GM23338 (cell line): ENCODE measurements around the gene LSP1. TPM values are rescaled to one million over a fixed set of nuclear protein-coding genes. Genes with fewer than 3 reads are reported as not detected.

ENCODE experiments used
- ATAC-seq: fragments of 200-7000 bp; cut with Tn5 transposase; 3 replicates; pipeline ENCODE4 v1.9.1; 2020
- DNase-seq: peaks from one replicate; pipeline ENCODE4 v3.0.0-alpha.2; 2015; ENCODE audit warnings: low spot score
- H2AFZ ChIP-seq: fragments of 200-600 bp; sonication (generic); 2 replicates; pipeline ENCODE4 v1.8.0; 2016; ENCODE audit warnings: antibody characterized with exemption, mild to moderate bottlenecking, moderate library complexity
- H3F3A ChIP-seq: fragments of 200-600 bp; sonication (generic); replicated peaks from 2 replicates; pipeline ENCODE4 v1.8.0; 2017; ENCODE audit warnings: antibody characterized with exemption, mixed run types, low read depth
- H3K27ac ChIP-seq: fragments of 200-600 bp; sonication (generic); 2 replicates; pipeline ENCODE4 v1.6.1; 2016; ENCODE audit warnings: low read depth
- H3K27me3 ChIP-seq: fragments of 200-600 bp; sonication (generic); 2 replicates; pipeline ENCODE4 v1.8.0; 2016; ENCODE audit warnings: mild to moderate bottlenecking, mixed run types, moderate library complexity; ENCODE audit not compliant: insufficient read depth
- H3K36me3 ChIP-seq: fragments of 200-600 bp; sonication (generic); 2 replicates; pipeline ENCODE4 v1.8.0; 2016; ENCODE audit warnings: mild to moderate bottlenecking; ENCODE audit not compliant: insufficient read depth
- H3K4me1 ChIP-seq: fragments of 200-600 bp; sonication (generic); 2 replicates; pipeline ENCODE4 v1.8.0; 2016; ENCODE audit warnings: mild to moderate bottlenecking, moderate library complexity; ENCODE audit not compliant: insufficient read depth
- H3K4me2 ChIP-seq: fragments of 200-600 bp; sonication (generic); 2 replicates; pipeline ENCODE4 v1.7.1; 2017; ENCODE audit warnings: mixed run types
- H3K4me3 ChIP-seq: fragments of 200-600 bp; sonication (generic); 2 replicates; pipeline ENCODE4 v1.6.1; 2016; ENCODE audit warnings: mixed run types
- H3K79me2 ChIP-seq: fragments of 200-600 bp; sonication (generic); replicated peaks from 2 replicates; pipeline ENCODE4 v1.8.0; 2017; ENCODE audit warnings: mild to moderate bottlenecking; ENCODE audit not compliant: insufficient read depth
- H3K9me2 ChIP-seq: fragments of 200-600 bp; sonication (generic); 2 replicates; pipeline ENCODE4 v1.8.0; 2017; ENCODE audit not compliant: insufficient read depth
- H4K20me1 ChIP-seq: fragments of 200-600 bp; sonication (generic); replicated peaks from 2 replicates; pipeline ENCODE4 v1.8.0; 2017; ENCODE audit warnings: mild to moderate bottlenecking; ENCODE audit not compliant: insufficient read depth
- H3K27ac Mint-ChIP-seq: 2 replicates; pipeline ENCODE4 v1.8.0; 2020; ENCODE audit warnings: inconsistent platforms, mild to moderate bottlenecking, moderate library complexity, mixed read lengths
- H3K27me3 Mint-ChIP-seq: 3 replicates; pipeline ENCODE4 v1.8.0; 2022; ENCODE audit warnings: low read depth, mild to moderate bottlenecking, moderate library complexity, mixed read lengths, inconsistent platforms; ENCODE audit not compliant: insufficient read depth, poor library complexity
- H3K36me3 Mint-ChIP-seq: 3 replicates; pipeline ENCODE4 v1.8.0; 2021; ENCODE audit warnings: low read depth, mild to moderate bottlenecking, inconsistent platforms, moderate library complexity, mixed read lengths
- H3K4me1 Mint-ChIP-seq: 3 replicates; pipeline ENCODE4 v1.8.0; 2020; ENCODE audit warnings: mild to moderate bottlenecking, inconsistent platforms, mixed read lengths
- H3K4me3 Mint-ChIP-seq: 3 replicates; pipeline ENCODE4 v1.8.0; 2021; ENCODE audit warnings: moderate library complexity, mild to moderate bottlenecking, inconsistent platforms, mixed read lengths
- H3K9me3 Mint-ChIP-seq: 3 replicates; pipeline ENCODE4 v1.8.0; 2020; ENCODE audit warnings: moderate library complexity, mild to moderate bottlenecking, inconsistent platforms, mixed read lengths
- CREB1 ChIP-seq: fragments of 250-450 bp; sonication (Bioruptor Pico); IDR thresholded peaks from 2 replicates; pipeline ENCODE4 v1.5.0; 2020; ENCODE audit warnings: low read depth, mild to moderate bottlenecking, moderate library complexity
- JUNB ChIP-seq: IDR thresholded peaks from one replicate; pipeline ENCODE4 v1.6.1; 2016; ENCODE audit warnings: antibody characterized with exemption; ENCODE audit not compliant: unreplicated experiment
- POLR2AphosphoS5 ChIP-seq: IDR thresholded peaks from 2 replicates; pipeline ENCODE4 v1.6.1; 2016; ENCODE audit warnings: antibody characterized with exemption, low read depth
- STAT1 ChIP-seq: IDR thresholded peaks from one replicate; pipeline ENCODE4 v1.6.1; 2016; ENCODE audit warnings: antibody characterized with exemption; ENCODE audit not compliant: unreplicated experiment
- ZNF462 ChIP-seq: fragments of 250-450 bp; sonication (Bioruptor Pico); IDR thresholded peaks from 2 replicates; pipeline ENCODE4 v1.5.0; 2020; ENCODE audit warnings: mild to moderate bottlenecking, moderate library complexity
- polyA plus RNA-seq: library from polyadenylated mRNA; unstranded; fragments of >200 nt; fragmentation: Nextera tagmentation; extraction: Ambion mirVana; gene quantifications from 2 replicates; pipeline ENCODE4 v1.2.1, GENCODE V29; 2016
- total RNA-seq: library from RNA; depleted of rRNA; stranded (reverse); fragments of >200 nt; shearing (Covaris generic); gene quantifications from 2 replicates; pipeline ENCODE4 v1.2.3, GENCODE V29; 2014
- TF ChIP-seq, protein P1 (sequence below): IDR thresholded peaks from one replicate; pipeline ENCODE4 v1.6.1; 2018; ENCODE audit warnings: antibody characterized with exemption; ENCODE audit not compliant: unreplicated experiment
- TF ChIP-seq, protein P2 (sequence below), 2 experiments: fragments of 200-600 bp in 1 of 2; sonication (generic) in 1 of 2; conservative IDR thresholded peaks; 2 replicates each; pipeline versions ENCODE4 v1.5.1 to v1.6.1; 2016 to 2017; ENCODE audit warnings: antibody characterized with exemption in 2 of 2, low read depth in 2 of 2, mild to moderate bottlenecking in 2 of 2, moderate library complexity in 1 of 2
- TF ChIP-seq, protein P3 (sequence below): IDR thresholded peaks from 2 replicates; pipeline ENCODE4 v1.6.1; 2016; ENCODE audit warnings: antibody characterized with exemption

The LSP1 gene
- total and polyA plus RNA-seq, 2 experiments from 2014 or later, result 0.84 TPM; not detected in 1

GRCh38 chr11:1859004-1859403, 6.1 kb downstream of the LSP1 start:
- H3K36me3 Mint-ChIP-seq, result no peaks in the 10 kb centered on the region
- H3K27me3 ChIP-seq, result no peaks in the 10 kb centered on the region
- no peak overlapping the region for H2AFZ ChIP-seq
- H3K4me1 ChIP-seq, result no peaks in the 10 kb centered on the region
- no peaks in the 10 kb centered on the region for H3K27me3 Mint-ChIP-seq
- H3K4me3 Mint-ChIP-seq, result no peak overlapping the region
- no peaks in the 10 kb centered on the region for H3K9me3 Mint-ChIP-seq
- no peaks in the 10 kb centered on the region for H3F3A ChIP-seq
- no peaks in the 10 kb centered on the region for H3K4me1 Mint-ChIP-seq
- no peaks in the 10 kb centered on the region for H3K9me2 ChIP-seq
- no peak overlapping the region for H3K27ac Mint-ChIP-seq
- no peaks in the 10 kb centered on the region for H4K20me1 ChIP-seq
- ATAC-seq, result no peak
- H3K4me2 ChIP-seq, result no peak overlapping the region
- DNase-seq, result no peak
- TF ChIP-seq, protein P1, sequence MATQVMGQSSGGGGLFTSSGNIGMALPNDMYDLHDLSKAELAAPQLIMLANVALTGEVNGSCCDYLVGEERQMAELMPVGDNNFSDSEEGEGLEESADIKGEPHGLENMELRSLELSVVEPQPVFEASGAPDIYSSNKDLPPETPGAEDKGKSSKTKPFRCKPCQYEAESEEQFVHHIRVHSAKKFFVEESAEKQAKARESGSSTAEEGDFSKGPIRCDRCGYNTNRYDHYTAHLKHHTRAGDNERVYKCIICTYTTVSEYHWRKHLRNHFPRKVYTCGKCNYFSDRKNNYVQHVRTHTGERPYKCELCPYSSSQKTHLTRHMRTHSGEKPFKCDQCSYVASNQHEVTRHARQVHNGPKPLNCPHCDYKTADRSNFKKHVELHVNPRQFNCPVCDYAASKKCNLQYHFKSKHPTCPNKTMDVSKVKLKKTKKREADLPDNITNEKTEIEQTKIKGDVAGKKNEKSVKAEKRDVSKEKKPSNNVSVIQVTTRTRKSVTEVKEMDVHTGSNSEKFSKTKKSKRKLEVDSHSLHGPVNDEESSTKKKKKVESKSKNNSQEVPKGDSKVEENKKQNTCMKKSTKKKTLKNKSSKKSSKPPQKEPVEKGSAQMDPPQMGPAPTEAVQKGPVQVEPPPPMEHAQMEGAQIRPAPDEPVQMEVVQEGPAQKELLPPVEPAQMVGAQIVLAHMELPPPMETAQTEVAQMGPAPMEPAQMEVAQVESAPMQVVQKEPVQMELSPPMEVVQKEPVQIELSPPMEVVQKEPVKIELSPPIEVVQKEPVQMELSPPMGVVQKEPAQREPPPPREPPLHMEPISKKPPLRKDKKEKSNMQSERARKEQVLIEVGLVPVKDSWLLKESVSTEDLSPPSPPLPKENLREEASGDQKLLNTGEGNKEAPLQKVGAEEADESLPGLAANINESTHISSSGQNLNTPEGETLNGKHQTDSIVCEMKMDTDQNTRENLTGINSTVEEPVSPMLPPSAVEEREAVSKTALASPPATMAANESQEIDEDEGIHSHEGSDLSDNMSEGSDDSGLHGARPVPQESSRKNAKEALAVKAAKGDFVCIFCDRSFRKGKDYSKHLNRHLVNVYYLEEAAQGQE, result no peak
- TF ChIP-seq STAT1 (no peak), ZNF462 (CRISPR knock-in tag) (no peak), CREB1 (CRISPR knock-in tag) (no peak), JUNB (no peak), POLR2AphosphoS5 (no peak)
- TF ChIP-seq, protein P2, sequence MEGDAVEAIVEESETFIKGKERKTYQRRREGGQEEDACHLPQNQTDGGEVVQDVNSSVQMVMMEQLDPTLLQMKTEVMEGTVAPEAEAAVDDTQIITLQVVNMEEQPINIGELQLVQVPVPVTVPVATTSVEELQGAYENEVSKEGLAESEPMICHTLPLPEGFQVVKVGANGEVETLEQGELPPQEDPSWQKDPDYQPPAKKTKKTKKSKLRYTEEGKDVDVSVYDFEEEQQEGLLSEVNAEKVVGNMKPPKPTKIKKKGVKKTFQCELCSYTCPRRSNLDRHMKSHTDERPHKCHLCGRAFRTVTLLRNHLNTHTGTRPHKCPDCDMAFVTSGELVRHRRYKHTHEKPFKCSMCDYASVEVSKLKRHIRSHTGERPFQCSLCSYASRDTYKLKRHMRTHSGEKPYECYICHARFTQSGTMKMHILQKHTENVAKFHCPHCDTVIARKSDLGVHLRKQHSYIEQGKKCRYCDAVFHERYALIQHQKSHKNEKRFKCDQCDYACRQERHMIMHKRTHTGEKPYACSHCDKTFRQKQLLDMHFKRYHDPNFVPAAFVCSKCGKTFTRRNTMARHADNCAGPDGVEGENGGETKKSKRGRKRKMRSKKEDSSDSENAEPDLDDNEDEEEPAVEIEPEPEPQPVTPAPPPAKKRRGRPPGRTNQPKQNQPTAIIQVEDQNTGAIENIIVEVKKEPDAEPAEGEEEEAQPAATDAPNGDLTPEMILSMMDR (conservative IDR thresholded peaks at IDR 0.05; ENCODE audit: low read depth in 2 of 2), result no peak
- TF ChIP-seq, protein P3, sequence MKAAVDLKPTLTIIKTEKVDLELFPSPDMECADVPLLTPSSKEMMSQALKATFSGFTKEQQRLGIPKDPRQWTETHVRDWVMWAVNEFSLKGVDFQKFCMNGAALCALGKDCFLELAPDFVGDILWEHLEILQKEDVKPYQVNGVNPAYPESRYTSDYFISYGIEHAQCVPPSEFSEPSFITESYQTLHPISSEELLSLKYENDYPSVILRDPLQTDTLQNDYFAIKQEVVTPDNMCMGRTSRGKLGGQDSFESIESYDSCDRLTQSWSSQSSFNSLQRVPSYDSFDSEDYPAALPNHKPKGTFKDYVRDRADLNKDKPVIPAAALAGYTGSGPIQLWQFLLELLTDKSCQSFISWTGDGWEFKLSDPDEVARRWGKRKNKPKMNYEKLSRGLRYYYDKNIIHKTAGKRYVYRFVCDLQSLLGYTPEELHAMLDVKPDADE, result no peak
- H3K36me3 ChIP-seq, result no peaks in the 10 kb centered on the region
- H3K27ac ChIP-seq, result no peak overlapping the region
- no peak overlapping the region for H3K4me3 ChIP-seq
- H3K79me2 ChIP-seq, result no peaks in the 10 kb centered on the region
